ENCODE results near the gene TMC1.

TMC1 gene

DNA sequence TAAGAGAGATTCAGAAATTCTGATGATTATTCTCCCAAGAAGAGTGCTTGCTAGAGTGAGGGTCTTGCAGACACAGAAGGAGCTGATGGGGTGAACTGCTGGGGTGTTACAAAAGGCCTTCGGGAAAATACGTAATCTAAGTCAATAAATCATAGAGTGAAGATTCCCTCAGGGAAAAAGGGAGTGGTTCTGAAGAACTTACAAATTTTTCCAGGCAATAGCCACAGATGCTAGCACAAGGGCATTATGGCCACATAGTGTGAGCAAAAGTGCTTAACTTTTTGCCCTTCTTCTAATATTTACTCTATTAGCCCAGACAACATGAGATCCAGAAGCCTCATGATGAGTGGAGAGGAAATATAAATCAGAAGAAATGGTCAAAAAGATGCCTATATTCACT, 137.3 kb downstream of the TMC1 start:
- no peaks in the 10 kb centered on the region for H3F3A ChIP-seq (ENCODE audit: low read depth)
- TF ChIP-seq EZH2phosphoT487 (IDR thresholded peaks at IDR 0.05; ENCODE audit: borderline replicate concordance): no peak
- TF ChIP-seq CTCF (conservative IDR thresholded peaks at IDR 0.05; ENCODE audit: low read length): no peak
- H3K9me3 ChIP-seq (ENCODE audit: insufficient read depth, low read depth, low read length): no peaks in the 10 kb centered on the region
- H4K20me1 ChIP-seq (ENCODE audit: insufficient read depth, low read length, poor library complexity, severe bottlenecking): no peaks in the 10 kb centered on the region
- no peaks in the 10 kb centered on the region for H3K4me1 ChIP-seq (ENCODE audit: insufficient read depth, low read length, poor library complexity, severe bottlenecking)
- H3K9ac ChIP-seq (ENCODE audit: low read depth, low read length, poor library complexity, severe bottlenecking): no peak overlapping the region
- H3K9me2 ChIP-seq (replicated peaks; ENCODE audit: low read depth, low read length): no peaks in the 10 kb centered on the region
- no peak overlapping the region for H3K4me3 ChIP-seq (ENCODE audit: low read length, poor library complexity, severe bottlenecking)
- H2AFZ ChIP-seq (ENCODE audit: low read length): no peak overlapping the region
- no peaks in the 10 kb centered on the region for H3K36me3 ChIP-seq (ENCODE audit: insufficient read depth, low read length)
- no peaks in the 10 kb centered on the region for H3K79me2 ChIP-seq (ENCODE audit: insufficient read depth, low read length)
- H3K4me2 ChIP-seq (ENCODE audit: low read depth, low read length, poor library complexity, severe bottlenecking): no peak overlapping the region
- no peaks in the 10 kb centered on the region for H3K27me3 ChIP-seq (ENCODE audit: insufficient read depth, low read length, poor library complexity, severe bottlenecking)

- TF ChIP-seq EZH2phosphoT487 (IDR thresholded peaks at IDR 0.05; ENCODE audit: borderline replicate concordance) (no peak), CTCF (conservative IDR thresholded peaks at IDR 0.05; ENCODE audit: low read length) (no peak)
- H3K27me3 ChIP-seq (ENCODE audit: insufficient read depth, low read length, poor library complexity, severe bottlenecking): no peaks in the 10 kb centered on the region
- no peaks in the 10 kb centered on the region for H4K20me1 ChIP-seq (ENCODE audit: insufficient read depth, low read length, poor library complexity, severe bottlenecking)
- H3K79me2 ChIP-seq (ENCODE audit: insufficient read depth, low read length): no peaks in the 10 kb centered on the region
- no peak overlapping the region for H2AFZ ChIP-seq (ENCODE audit: low read length)
- no peak overlapping the region for H3K9ac ChIP-seq (ENCODE audit: low read depth, low read length, poor library complexity, severe bottlenecking)
- no peaks in the 10 kb centered on the region for H3K9me2 ChIP-seq (replicated peaks; ENCODE audit: low read depth, low read length)
- H3K4me3 ChIP-seq (ENCODE audit: low read length, poor library complexity, severe bottlenecking): no peak overlapping the region
- H3K4me1 ChIP-seq (ENCODE audit: insufficient read depth, low read length, poor library complexity, severe bottlenecking): no peaks in the 10 kb centered on the region
- H3K9me3 ChIP-seq (ENCODE audit: insufficient read depth, low read depth, low read length): no peaks in the 10 kb centered on the region
- no peaks in the 10 kb centered on the region for H3K36me3 ChIP-seq (ENCODE audit: insufficient read depth, low read length)
- no peak overlapping the region for H3K4me2 ChIP-seq (ENCODE audit: low read depth, low read length, poor library complexity, severe bottlenecking)
- H3F3A ChIP-seq (ENCODE audit: low read depth): no peaks in the 10 kb centered on the region
Observed at GRCh38 chr9:72661401-72662135, 140.2 kb downstream of the TMC1 start.

GRCh38 chr9:72665421-72665820, 144.0 kb downstream of the TMC1 start:
- Histone ChIP-seq H4K20me1 (ENCODE audit: insufficient read depth, low read length, poor library complexity, severe bottlenecking) (no peaks in the 10 kb centered on the region), H2AFZ (ENCODE audit: low read length) (no peak overlapping the region), H3K4me1 (ENCODE audit: insufficient read depth, low read length, poor library complexity, severe bottlenecking) (no peaks in the 10 kb centered on the region), H3K4me2 (ENCODE audit: low read depth, low read length, poor library complexity, severe bottlenecking) (no peak overlapping the region), H3K27me3 (ENCODE audit: insufficient read depth, low read length, poor library complexity, severe bottlenecking) (no peaks in the 10 kb centered on the region), H3K4me3 (ENCODE audit: low read length, poor library complexity, severe bottlenecking) (no peak overlapping the region), H3K36me3 (ENCODE audit: insufficient read depth, low read length) (no peaks in the 10 kb centered on the region), H3K9ac (ENCODE audit: low read depth, low read length, poor library complexity, severe bottlenecking) (no peak overlapping the region), H3F3A (ENCODE audit: low read depth) (no peaks in the 10 kb centered on the region), H3K79me2 (ENCODE audit: insufficient read depth, low read length) (no peaks in the 10 kb centered on the region), H3K9me2 (replicated peaks; ENCODE audit: low read depth, low read length) (no peaks in the 10 kb centered on the region), H3K9me3 (ENCODE audit: insufficient read depth, low read depth, low read length) (no peaks in the 10 kb centered on the region)
- TF ChIP-seq CTCF (conservative IDR thresholded peaks at IDR 0.05; ENCODE audit: low read length): no peak
- no peak for TF ChIP-seq EZH2phosphoT487 (IDR thresholded peaks at IDR 0.05; ENCODE audit: borderline replicate concordance)
